ENCODE measurements around the gene SEC14L5.
"Not testable (repeated sequence)": the region's sequence is repeated elsewhere in the genome, so short reads cannot be mapped to it uniquely, and the experiment has no call there.

The SEC14L5 gene

DNA sequence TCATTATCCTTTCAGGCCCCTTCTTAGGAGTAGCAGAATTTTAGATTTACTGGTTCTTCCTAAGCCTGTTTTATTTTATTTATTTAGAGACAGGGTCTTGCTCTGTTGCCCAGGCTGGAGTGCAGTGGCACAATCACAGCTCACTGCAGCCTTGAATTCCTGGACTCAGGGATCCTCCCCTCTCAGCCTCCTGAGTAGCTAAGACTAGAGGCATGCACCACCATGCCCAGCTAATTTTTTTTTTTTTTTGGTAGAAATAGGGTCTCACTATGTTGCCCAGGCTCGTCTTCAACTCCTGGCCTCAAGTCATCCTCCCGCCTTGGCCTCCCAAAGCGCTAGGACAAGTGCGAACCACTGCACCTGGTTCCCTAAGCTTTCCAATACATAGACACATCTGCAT lies 28.5 kb upstream of the SEC14L5 start:
- not testable (repeated sequence) for DNase-seq (ENCODE audit: low read depth in 2 of 3, low spot score in 1 of 3)

DNA sequence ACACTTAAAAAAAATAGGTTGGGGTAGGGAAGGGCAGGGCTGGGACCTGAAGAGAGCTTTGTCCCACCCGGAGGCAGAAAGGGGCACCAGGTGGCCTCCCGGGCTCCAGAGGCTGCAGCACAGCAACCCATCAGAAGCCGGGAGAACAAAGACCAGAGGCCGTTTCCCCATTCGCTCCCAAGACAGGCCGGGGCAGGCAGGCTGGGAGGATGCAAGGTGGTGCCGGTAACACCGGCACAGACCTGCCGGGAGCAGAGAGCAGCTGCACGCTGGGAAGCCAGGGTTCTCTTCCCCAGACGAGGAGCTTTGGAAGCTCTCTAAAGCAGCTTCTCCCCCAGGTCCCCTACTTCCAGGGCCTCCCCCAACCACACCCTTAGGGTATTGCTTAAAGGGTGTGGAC lies 26.7 kb upstream of the SEC14L5 start:
- DNase-seq (ENCODE audit: low read depth in 2 of 3, low spot score in 1 of 3) = no peak

DNA sequence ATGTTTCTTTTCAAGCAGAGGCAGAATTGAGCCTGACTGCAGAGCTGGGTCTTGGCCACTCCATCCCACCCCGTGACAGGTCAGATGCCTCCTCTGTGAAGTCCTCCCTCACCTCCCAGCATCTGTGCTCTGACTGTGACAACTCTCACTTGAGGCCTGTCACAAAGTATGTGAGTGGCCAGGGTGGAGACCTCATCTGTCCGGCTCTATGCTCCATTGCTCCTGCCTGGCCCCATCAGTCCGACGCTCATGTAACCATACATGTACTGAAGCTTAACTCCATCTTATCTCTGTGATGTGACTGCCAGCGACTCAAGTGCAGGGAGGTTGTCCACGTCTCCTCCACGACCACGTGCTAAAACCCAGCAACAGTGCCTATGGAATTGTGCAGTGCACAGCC lies 24.7 kb upstream of the SEC14L5 start:
- no peak for DNase-seq (ENCODE audit: low read depth in 2 of 3, low spot score in 1 of 3)

DNA sequence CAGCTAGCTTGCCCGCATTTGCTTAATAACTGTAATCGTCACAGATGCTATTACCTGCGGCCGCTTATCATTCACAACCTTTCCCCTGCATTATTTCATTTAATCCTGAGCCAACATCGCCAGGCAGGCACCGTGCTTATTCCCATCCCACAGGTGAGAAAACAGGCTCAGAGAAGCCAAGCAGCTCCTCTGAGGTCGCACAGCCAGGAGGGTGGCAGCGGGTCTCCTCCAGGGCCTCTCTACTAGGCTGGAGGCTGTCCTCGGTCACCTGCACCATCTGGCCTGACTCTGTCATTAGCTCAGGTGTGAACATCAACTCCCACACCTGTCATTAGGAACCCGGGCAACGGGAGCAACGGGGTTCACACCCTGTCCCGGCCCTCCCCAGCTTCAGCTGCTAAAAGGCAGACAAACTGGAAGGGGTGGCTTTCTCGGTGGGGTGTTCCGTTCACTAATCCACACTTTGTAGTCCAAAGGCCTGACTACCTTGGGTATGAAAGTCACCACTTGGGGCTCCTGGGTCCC lies 24.2 kb upstream of the SEC14L5 start:
- no peak for DNase-seq (ENCODE audit: low read depth in 2 of 3, low spot score in 1 of 3)

DNA sequence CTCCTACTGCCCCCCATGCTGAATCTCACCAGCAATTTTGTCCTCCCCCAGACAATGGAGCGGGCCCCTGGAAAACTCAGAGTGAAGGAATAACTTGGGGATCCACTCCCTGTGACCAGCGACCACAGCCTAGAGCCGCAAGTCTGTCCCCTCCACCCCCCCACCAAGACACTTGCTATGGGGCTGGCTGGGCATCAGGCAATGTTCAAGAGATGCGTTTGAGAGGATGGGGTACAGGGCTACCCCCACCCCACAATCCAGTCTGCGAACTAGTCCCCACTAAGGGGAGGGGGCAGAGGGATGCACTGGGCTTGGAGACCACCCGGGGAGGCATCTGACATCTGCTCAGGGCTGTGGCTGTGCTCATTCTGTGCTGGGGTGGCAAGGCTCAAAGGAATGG lies 23.5 kb upstream of the SEC14L5 start:
- no peak for DNase-seq (ENCODE audit: low read depth in 2 of 3, low spot score in 1 of 3)

DNA sequence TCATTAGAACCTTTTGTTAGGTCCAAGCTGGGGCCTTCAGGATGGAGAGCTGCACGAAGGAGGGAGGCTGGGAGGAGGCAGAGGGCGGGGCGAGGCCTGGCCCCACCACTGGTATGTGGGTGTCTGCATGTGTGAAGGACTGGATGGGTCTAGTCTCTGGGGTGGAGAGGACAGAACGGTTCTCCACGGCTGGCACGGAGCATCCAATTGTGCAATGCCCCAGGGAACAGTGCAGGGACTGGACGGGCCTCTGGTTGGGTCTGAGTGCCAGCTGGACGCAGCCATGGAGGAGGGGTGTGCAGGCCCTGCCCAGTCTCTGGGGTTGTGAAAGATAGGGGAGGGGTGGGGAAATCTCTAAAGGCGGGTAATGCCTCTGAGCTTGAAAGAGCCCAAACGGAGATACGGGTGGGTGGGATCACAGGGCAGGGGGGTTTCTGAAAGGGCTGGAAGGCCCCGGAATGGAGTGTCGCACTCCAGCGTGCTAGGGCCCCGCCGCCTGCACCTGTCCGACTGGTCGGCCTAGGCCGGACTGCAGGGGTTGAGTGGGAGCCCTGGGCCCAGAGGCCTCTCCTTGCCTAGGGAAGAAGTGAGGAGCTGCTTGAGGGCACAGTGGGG lies 22.8 kb upstream of the SEC14L5 start:
- DNase-seq (ENCODE audit: low read depth in 2 of 3, low spot score in 1 of 3) = no peak

DNA sequence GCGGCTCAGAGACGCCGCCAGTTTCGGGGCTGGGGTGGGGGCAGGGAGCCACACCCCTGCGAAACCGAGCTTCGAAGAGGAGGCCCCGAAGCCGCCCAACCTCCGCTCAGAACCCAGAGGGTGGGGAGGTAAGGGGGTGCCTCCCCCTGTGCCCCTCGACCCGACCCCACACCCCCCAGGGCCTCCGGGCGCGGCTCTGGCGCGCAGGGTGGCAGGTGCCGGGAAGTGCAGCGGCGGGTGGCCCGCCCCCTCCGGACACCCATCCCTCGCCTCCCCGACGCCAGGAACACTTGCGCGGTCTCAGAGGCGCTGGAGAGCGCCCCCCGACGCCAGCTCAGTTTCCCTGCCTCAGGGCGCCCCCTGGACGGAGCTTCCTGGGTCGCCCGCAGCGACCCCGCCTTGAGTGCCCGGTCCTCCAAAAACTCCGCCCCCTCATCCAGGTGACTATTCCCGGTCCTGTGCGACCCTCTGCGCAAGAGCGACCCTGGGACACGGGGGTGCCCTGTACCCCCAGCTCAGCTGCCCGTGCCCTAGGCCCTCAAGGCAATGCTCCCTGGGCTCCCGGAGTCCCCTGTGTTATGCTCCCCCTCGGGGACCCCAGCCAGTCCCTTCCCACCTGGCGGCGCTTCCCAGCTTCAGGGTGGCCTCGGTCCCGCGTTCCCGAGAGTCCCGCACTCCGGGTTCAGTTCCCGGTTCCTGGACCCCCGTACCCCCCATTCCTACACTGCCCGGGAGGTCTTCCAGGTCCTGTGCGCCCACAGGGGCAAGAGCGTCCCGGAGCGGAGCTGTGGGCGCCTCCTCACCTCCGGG lies 21.7 kb upstream of the SEC14L5 start:
- DNase-seq (ENCODE audit: low read depth in 2 of 3, low spot score in 1 of 3) = no peak

DNA sequence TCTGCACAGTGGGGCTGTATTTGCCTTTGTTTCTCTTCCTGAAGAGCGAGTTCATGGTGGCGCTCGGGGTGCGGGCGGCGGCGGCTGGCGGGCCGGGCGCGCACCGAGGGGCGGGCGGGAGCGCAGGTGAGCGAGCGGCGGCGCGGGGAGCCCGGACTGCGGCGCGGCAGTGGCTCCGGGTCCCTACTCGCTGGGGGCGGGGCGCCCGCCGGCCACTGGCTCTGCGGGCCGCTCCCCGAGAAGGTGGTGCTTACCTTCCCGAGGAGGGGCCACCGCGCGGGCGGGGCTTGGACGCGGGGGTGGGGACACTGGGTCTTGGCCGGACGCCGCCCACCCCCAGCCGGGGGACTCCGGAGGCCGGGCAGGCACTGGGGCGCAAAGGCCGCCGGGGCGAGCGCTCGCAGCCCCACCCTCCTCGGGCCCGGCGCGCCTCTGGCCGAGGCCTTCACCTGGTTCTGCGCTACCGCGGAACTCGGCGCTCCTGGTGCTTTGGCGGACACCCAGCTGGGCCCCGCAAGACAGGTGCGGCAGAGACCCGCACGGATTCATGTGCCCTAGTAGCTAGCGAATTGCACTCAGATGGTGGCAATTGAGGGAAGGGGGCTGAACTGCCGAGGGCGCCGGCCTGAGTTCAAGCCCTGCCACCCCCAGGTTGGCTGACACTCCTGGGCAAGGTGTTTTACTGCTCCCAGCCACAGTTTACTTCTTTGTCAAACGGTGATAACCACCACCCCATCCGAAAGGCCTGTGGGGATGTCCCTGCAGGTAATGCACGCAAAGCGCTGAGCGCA lies 20.9 kb upstream of the SEC14L5 start, which contains the start of gene PPL:
Gene PPL, minus strand, starts transcription at position 158 of the 791 bp plus-strand sequence. Its CDS starts 103 bp downstream, at position 55.
- no peak for DNase-seq (ENCODE audit: low read depth in 2 of 3, low spot score in 1 of 3)

DNA sequence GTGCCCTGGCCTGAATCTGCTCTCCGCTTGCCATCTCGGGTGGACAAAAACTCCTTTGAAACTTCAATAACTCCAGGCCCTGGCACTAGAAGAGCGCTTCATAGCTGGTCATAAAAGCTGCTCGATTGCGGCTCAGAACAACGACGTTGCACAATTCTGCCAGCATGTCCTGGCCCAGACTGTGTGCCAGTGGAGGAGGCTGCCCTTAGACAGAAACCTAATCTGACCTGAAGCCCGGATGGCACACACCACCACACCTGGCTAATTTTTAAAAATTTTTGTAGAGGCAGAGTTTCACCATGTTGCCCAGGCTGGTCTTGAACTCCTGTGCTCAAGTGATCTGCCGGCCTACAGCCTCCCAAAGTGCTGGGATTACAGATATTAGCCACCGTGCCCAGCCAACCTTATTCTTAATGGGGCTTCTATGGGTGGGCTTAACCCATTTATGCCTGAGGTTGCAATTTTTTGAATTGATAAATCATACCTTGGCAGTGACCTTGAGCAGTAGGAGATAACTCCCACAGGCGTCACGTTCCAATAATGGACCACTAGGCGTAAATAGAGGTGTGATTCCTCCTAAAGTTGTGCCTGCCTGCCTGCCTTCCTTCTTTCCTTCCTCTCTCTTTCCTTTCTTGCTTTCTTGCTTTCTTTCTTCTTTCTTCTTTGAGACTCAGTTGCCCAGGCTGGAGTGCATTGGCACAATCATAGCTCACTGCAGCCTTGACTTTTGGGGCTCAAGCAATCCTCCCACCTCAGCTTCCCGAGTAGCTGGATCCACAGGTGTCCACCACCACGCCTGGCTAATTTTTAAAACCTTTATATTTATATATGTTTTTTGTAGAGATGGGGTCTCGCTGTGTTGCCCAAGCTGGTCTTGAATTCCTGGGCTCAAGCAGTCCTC lies 20.1 kb upstream of the SEC14L5 start:
- DNase-seq (ENCODE audit: low read depth in 2 of 3, low spot score in 1 of 3) = no peak

DNA sequence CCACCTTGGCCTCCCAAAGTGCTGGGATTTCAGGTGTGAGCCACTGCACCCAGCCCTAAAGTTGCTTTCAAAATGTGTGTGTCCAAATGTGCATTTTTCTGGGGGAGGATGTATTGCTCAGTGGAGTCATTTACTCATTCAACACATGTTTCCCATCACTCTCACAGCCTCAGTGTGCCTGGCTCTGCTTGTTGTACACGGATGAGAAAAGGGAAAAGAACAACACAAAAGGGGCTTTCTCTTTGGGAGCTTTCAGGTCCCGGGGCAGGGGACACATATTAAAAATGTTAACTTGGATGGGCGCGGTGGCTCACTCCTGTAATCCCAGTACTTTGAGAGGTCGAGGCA lies 19.5 kb upstream of the SEC14L5 start:
- no peak for DNase-seq (ENCODE audit: low read depth in 2 of 3, low spot score in 1 of 3)

DNA sequence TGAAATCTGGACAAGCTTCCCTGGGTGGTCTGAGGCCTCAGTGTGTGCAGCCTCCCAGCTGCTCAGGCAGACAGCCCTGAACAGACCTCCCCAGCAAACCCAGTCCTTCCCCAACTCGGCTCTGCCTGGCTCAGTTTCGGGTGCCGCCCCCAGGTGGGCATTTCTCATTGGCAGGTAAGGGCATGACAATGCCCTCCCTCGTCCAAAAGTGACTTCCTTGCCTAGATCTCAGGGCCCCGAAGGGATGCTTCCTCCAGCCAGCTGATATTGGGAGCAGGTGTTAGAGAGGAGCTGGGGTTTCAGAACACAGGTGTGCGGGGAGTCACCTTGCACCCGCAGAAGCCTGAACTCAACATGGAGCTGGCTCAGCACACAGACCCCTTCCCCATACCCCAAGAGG lies 17.4 kb upstream of the SEC14L5 start:
- no peak for DNase-seq (ENCODE audit: low read depth in 2 of 3, low spot score in 1 of 3)

DNA sequence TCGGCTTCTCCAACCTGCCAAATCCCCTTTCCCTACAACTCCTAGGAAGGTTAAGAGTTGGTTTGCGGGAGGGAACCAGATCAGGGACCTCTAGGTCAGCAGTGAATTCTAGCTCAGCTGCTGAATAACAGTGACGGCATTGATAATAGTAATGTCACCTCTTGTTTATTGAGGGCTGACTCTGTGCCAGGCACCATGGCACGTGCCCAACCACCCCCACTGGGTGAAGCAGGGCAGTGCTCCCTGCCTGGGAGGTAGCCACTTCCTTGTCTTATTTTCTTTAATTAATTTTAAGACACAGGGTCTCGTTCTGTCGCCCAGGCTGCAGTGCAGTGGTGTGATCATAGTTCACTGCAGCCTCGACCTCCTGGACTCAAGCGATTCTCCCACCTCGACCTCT lies 15.6 kb upstream of the SEC14L5 start:
- DNase-seq (ENCODE audit: low read depth in 2 of 3, low spot score in 1 of 3) = no peak

DNA sequence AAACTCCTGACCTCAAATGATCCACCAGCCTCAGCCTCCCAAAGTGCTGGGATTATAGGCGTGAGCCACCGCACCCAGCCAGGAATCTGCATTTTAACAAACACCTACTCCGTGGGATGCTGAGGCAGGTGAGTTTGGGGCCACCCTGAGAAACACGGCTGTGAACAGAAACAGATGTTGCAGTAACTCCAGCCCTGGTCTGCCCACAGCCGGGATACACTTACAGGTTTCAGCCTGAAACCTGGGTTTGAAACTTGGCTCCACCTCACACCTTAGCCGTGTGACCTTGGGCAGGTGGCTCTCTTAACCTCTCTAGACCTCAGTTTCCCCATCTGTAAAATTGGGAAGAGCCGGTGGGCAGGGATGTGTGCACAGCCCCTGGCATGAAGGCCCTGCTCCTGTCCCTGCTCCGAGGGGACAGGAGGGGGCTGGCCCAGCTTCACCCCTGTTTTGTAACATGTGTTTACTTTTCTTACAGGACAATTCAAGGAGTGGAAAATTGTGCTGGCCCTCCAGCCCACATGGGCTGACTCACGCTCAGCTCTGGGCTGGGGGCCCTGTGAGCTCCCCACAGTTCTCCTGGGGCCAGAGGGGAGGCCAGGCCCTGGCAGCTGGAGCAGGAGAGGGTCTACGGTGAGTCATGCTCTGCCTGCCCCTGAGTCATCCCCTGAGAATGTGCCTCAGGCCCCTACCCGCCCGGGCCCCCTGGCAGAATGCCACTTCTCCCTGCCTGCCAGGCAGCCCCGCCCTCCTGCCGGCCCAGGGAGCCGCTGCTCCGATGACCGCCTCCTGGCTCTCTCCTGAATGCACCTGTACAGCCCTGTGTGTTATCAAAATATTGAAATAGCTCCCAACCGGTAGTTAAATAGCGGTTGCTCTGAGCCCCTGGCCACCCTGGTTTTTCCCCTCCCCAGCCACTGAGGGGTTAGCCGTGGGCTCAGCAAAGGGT lies 13.5 kb upstream of the SEC14L5 start:
- DNase-seq (ENCODE audit: low read depth in 2 of 3, low spot score in 1 of 3) = no peak

DNA sequence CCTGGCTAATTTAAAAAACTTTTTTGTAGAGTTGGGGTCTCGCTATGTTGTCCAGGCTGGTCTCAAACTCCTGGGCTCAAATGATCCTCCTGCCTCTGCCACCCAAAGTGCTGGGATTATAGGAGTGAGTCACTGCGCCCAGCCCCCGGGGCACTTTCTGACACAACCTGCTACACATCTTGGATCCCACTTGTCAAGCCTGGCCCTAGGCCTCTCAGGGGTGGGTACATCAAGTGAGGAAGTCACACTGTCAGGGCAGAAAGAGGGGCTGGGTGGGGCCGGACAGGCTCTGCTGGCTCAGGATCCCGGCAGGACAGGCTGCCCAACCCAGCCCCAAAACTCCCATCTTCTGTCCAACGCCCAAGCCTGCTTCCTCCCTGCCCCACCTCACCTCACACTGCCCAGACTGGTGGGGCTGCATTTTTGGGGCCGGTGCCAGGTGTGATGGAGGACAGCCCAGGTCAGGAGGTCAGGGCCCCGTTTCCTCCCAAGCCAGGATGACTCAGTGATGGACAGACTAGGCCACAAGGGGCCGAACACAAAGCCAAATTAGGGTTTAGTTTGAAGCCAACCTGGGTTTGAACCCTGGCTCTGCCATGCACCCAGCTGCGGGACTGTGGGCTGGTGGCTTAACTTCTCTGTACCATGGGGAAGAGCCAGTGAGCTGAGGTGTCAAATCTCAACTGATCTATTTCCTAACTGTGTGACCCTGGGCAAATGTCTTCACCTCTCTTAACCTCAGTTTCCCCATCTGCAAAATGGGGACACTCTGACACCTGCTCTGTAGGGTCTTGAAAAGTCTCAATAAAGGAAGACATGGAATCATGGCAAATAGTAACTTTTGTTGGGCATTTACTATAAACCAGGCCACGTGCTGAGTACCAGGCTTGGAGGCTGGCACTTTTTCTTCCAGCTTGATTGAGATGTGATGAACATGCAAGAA lies 12.3 kb upstream of the SEC14L5 start:
- no peak for DNase-seq (ENCODE audit: low read depth in 2 of 3, low spot score in 1 of 3)

DNA sequence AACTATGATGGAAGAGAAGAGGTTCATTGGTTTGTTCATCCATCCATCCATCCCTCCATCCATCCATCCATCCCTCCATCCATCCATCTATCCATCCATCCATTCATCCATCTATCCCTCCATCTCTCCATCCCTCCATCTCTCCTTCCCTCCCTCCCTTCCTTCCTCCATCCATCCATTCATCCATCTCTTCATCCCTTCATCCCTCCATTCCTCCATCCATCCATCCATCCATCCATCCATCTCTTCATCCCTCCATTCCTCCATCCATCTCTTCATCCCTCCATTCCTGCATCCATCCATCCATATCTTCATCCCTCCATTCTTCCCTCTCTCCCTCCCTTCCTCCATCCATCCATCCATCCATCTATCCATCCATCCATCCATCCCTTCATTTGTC lies 11.2 kb upstream of the SEC14L5 start:
- no peak for DNase-seq (ENCODE audit: low read depth in 2 of 3, low spot score in 1 of 3)

DNA sequence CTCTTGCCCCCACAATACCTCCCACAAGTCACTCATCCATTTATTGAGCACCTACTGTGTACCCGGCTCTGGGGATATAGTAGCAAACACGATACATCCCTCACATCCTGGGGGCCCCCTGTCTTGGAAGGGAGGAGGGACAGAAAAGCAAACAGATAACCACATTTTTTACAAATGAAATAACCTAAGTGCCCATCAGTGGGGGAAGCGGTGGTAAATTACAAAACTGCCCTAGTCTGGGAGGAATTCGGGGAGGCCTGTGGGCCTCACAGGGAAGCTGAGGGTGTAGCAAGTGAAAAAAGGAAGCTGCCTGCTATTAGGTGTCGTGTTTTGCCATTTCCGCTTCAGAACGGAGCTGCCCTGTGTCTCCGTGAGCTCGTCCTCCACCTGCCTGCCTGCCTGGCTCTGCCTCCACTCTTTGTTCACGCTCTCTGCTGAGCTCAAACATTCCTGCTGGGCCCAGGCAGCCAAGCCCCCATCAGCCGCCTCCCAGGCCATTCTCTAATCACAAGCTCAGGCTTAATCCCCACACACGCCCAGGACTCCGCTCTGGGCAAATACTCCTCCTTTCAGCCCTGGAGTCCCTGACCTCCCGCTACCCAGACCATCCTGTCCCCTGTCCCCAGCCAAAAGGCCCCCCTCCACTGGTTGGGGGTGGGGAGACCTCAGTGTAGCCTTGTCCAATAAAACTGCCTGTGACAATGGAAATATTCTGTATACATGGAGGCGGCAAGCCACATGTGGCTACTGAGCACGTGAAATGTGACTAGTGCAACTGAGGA lies 10.2 kb upstream of the SEC14L5 start:
- DNase-seq (ENCODE audit: low read depth in 2 of 3, low spot score in 1 of 3) = no peak

DNA sequence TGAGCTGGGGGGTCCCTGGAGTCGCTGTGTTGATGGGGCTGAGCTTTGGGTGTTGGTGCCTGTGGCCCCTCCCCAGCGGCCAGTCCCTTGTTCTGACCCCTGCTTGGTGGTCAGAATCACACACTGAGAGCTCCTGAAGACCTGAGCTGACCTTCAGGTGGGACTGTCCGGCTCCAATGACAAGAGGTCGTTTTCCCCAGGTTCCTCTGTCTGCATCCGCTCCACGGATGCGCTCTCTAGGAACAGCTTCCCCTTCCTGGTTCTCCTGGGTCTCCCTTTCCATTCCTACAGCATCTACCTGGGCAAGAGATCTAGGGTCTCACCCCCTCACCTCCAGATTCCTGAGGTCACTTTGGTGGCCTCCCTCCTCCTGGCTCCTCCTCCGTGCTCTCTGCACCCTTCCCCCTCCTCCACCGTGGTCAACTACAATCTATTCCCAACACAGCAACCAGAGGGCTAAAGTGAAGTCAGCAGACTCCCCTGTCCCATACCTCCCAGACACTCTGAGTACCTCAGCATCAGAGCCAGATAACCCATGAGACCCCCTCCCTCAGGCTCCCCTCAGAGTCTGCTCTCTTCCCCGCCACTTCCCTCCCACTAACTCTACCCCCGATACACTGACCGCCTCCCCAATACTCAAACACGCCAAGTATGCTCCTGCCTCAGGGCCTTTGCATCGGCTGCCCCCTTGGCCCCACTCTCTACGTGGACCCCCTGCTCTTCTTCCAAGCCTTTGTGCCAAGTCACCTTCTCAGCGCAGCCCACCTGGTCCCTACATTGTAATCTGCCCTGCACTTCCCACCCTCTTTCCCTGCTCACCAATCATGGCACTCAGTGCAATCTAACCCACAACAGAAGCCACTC lies 9.0 kb upstream of the SEC14L5 start:
- DNase-seq (ENCODE audit: low read depth in 2 of 3, low spot score in 1 of 3) = no peak

Measured in stimulated activated CD4-positive, alpha-beta T cell treated with anti-CD3 and anti-CD28 coated beads, Interleukin-12 subunit alpha, Interleukin-12 subunit beta, amount 100 ng/mL, for 48 hours (primary cell).